Measurements from ENCODE around the gene COL20A1.

DNA sequence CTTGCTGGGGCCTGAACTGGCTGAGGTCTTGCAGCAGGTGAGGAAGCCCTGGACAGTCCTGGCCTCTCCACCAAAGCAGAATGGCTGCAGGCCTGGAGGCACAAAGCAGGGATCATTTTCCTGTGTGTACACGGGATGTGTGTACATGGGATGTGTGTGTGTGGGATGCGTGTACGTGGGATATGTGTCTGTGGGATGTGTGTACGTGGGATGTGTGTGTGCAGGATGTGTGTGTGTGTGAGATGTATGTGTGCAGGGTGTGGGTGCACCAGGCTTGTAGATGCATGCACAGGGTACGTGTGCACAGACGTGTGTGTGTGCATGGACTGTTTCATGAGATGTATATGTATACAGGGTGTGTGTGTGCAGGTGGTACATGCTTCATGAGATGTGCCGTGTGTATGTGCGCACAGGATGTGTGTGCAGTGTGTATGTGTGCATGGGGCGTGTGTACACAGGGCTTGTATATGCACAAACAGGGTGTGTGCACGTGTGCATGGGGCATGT, 76.1 kb downstream of the COL20A1 start:
- TF ChIP-seq, protein P1, sequence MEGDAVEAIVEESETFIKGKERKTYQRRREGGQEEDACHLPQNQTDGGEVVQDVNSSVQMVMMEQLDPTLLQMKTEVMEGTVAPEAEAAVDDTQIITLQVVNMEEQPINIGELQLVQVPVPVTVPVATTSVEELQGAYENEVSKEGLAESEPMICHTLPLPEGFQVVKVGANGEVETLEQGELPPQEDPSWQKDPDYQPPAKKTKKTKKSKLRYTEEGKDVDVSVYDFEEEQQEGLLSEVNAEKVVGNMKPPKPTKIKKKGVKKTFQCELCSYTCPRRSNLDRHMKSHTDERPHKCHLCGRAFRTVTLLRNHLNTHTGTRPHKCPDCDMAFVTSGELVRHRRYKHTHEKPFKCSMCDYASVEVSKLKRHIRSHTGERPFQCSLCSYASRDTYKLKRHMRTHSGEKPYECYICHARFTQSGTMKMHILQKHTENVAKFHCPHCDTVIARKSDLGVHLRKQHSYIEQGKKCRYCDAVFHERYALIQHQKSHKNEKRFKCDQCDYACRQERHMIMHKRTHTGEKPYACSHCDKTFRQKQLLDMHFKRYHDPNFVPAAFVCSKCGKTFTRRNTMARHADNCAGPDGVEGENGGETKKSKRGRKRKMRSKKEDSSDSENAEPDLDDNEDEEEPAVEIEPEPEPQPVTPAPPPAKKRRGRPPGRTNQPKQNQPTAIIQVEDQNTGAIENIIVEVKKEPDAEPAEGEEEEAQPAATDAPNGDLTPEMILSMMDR (IDR thresholded peaks at IDR 0.05): no peak
- no peak for TF ChIP-seq ZFX (IDR thresholded peaks at IDR 0.05; ENCODE audit: borderline replicate concordance)

All from 22Rv1 (cell line).